Trophoblast cell (in vitro differentiated cells and primary cell): ENCODE results near the gene NFKBIE.

Experiments
- DNase-seq, 2 donors: peaks; one replicate each; pipeline ENCODE4 v3.0.0-alpha.2; 2016
- H2AFZ ChIP-seq: 2 replicates; pipeline ENCODE4 v1.6.1; 2013; ENCODE audit warnings: low read length, moderate library complexity, mild to moderate bottlenecking; ENCODE audit not compliant: insufficient read depth, poor library complexity
- H2AK5ac ChIP-seq: 2 replicates; pipeline ENCODE4 v1.6.1; 2013; ENCODE audit warnings: mild to moderate bottlenecking, low read length
- H2BK120ac ChIP-seq: 2 replicates; pipeline ENCODE4 v1.6.1; 2013; ENCODE audit warnings: low read length, mild to moderate bottlenecking, moderate library complexity; ENCODE audit not compliant: insufficient read depth, poor library complexity
- H2BK12ac ChIP-seq: 2 replicates; pipeline ENCODE4 v1.6.1; 2013; ENCODE audit warnings: mild to moderate bottlenecking, low read length, moderate library complexity
- H2BK5ac ChIP-seq: 2 replicates; pipeline ENCODE4 v1.6.1; 2013; ENCODE audit warnings: low read length, low read depth, moderate library complexity, mild to moderate bottlenecking; ENCODE audit not compliant: poor library complexity
- H3K14ac ChIP-seq: 2 replicates; pipeline ENCODE4 v1.6.1; 2013; ENCODE audit warnings: mild to moderate bottlenecking, low read length
- H3K18ac ChIP-seq: 2 replicates; pipeline ENCODE4 v1.6.1; 2013; ENCODE audit warnings: mild to moderate bottlenecking, low read length
- H3K23ac ChIP-seq: 2 replicates; pipeline ENCODE4 v1.6.1; 2013; ENCODE audit warnings: low read length
- H3K27ac ChIP-seq: 2 replicates; pipeline ENCODE4 v1.5.1; 2013; ENCODE audit warnings: low read depth, mild to moderate bottlenecking, inconsistent platforms, low read length, moderate library complexity
- H3K27me3 ChIP-seq: 2 replicates; pipeline ENCODE4 v1.6.1; 2013; ENCODE audit warnings: inconsistent platforms, mild to moderate bottlenecking, low read length, moderate library complexity; ENCODE audit not compliant: insufficient read depth
- H3K36me3 ChIP-seq, 2 experiments: 1 replicate in 1 of 2; 2 replicates in 1 of 2; pipeline ENCODE4 v1.6.1; 2013; ENCODE audit warnings: low read length in 2 of 2, mild to moderate bottlenecking in 2 of 2, moderate library complexity in 1 of 2; ENCODE audit not compliant: insufficient read depth in 2 of 2, control insufficient read depth in 1 of 2
- H3K4ac ChIP-seq: 2 replicates; pipeline ENCODE4 v1.6.1; 2013; ENCODE audit warnings: low read depth, mild to moderate bottlenecking, low read length, moderate library complexity
- H3K4me1 ChIP-seq, 2 experiments: 1 replicate in 1 of 2; 2 replicates in 1 of 2; pipeline ENCODE4 v1.6.1; 2013; ENCODE audit warnings: low read length in 2 of 2, mild to moderate bottlenecking in 2 of 2, moderate library complexity in 1 of 2; ENCODE audit not compliant: insufficient read depth in 2 of 2, control insufficient read depth in 1 of 2
- H3K4me2 ChIP-seq: 2 replicates; pipeline ENCODE4 v1.6.1; 2013; ENCODE audit warnings: inconsistent platforms, mild to moderate bottlenecking, low read length, moderate library complexity
- H3K4me3 ChIP-seq: 2 replicates; pipeline ENCODE4 v1.5.1; 2013; ENCODE audit warnings: mild to moderate bottlenecking, low read depth, low read length, inconsistent platforms
- H3K79me1 ChIP-seq: one replicate; pipeline ENCODE4 v1.6.1; 2013; ENCODE audit warnings: low read length
- H3K79me2 ChIP-seq: 2 replicates; pipeline ENCODE4 v1.6.1; 2013; ENCODE audit warnings: low read length, mild to moderate bottlenecking; ENCODE audit not compliant: control insufficient read depth, insufficient read depth, poor library complexity
- H3K9ac ChIP-seq: 2 replicates; pipeline ENCODE4 v1.6.1; 2013; ENCODE audit warnings: mild to moderate bottlenecking, low read length
- H3K9me3 ChIP-seq: 2 replicates; pipeline ENCODE4 v1.6.1; 2013; ENCODE audit warnings: low read depth, mild to moderate bottlenecking, control low read depth, inconsistent platforms, low read length; ENCODE audit not compliant: insufficient read depth
- H4K12ac ChIP-seq: 2 replicates; pipeline ENCODE4 v1.6.1; 2013; ENCODE audit warnings: low read depth, mild to moderate bottlenecking, low read length, moderate library complexity
- H4K8ac ChIP-seq: 2 replicates; pipeline ENCODE4 v1.6.1; 2013; ENCODE audit warnings: low read depth, mild to moderate bottlenecking, low read length, moderate library complexity
- H4K91ac ChIP-seq: one replicate; pipeline ENCODE4 v1.6.1; 2013; ENCODE audit warnings: low read depth, mild to moderate bottlenecking, low read length, moderate library complexity
- WGBS: extraction: QIAGEN DNeasy Blood & Tissue Kit; methylation state at CpG from one replicate; pipeline ENCODE4 v1.1.7; 2013; ENCODE audit warnings: missing lambda C conversion rate; ENCODE audit not compliant: insufficient read length, insufficient coverage; ENCODE audit errors: extremely low coverage; 5-methylcytosine and 5-hydroxymethylcytosine counted together

The NFKBIE gene

DNA sequence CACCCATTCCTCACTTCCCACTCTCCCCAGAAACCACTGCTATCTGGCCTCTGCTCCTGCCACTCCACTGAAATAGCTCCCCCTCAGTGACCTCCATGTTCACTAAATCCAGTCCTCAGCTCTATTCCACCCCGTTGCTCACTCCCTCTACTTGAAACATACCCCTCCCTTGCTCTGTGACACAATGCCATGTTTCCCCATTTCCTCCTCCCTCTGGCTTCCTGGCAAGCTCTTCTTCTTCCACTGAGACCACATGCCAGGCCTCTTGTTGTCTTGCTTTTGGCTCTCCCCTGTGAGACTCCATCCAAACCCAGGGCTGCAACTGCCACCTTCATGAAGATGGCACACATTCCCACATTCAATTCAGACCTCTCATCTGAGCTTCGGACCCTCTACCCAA lies 18.8 kb upstream of the NFKBIE start:
- Histone ChIP-seq H3K23ac (peak overlapping the region; percentile 21), H3K9me3 (peaks cover 7% of the 10 kb centered on the region), H4K12ac (no peak overlapping the region), H3K36me3 (no peaks in the 10 kb centered on the region), H3K79me1 (no peaks in the 10 kb centered on the region), H3K18ac (no peak overlapping the region), H3K4me2 (no peak overlapping the region), H2BK5ac (no peak overlapping the region), H2BK120ac (no peak overlapping the region), H2BK12ac (no peak overlapping the region), H4K8ac (no peak overlapping the region), H3K27me3 (no peaks in the 10 kb centered on the region), H3K9ac (no peak overlapping the region), H3K4me1 (no peaks in the 10 kb centered on the region), H3K14ac (no peak overlapping the region), H4K91ac (no peak overlapping the region), H3K4me3 (no peak overlapping the region), H3K79me2 (no peaks in the 10 kb centered on the region), H3K27ac (no peak overlapping the region), H2AK5ac (no peak overlapping the region), H3K4ac (no peak overlapping the region), H2AFZ (no peak overlapping the region)
- DNase-seq = no peak
- no CpG with 5 or more reads among the region's 2 CpGs for WGBS

DNA sequence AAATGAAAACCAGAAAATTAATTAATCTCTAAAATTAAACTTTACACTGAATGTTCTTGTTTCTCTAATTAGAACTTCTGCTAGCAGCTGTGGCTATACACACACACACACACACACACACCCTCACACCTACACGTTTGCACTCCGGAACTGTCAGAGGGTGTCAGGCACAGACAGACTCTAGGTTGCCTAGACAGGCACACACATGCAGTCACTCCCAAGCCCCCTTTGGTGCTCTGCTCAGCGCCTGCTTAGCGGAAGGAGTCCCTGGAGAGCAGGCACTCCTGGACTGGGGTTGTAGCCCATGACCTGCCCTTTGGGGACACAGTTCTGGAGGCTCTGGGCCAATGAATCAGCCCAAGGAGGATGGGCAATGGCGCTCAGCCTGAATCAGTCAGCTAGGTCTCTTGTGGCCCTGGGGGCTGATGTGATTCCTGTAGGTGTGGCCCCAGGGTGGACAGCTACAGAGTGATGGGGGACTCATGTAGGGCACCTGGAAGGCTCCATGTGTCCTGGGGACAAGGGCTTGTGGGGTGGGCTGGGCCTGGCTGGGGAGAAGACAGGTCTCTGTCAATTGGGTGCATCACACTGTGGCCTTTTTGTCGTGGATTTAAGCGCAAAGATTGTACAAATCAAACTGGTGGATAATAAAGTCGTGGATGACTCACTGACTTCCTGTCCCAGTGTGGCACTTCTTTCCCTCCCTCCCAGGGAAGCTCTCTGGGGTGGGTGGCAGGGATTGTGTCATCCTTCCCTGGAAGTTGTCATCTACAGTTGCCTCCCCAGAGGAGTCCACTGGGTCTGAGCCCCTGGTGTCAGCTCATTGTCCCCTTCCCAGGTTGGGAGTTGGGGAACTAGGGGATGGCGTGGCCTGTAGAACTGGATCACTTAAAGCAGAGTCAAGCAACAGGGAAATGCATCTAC lies 13.7 kb upstream of the NFKBIE start:
- Histone ChIP-seq H2AFZ (no peak overlapping the region), H3K36me3 (no peaks in the 10 kb centered on the region), H4K8ac (no peak overlapping the region), H3K9ac (no peak overlapping the region), H3K9me3 (peaks cover 7% of the 10 kb centered on the region), H3K4me2 (no peak overlapping the region), H3K4ac (no peak overlapping the region), H3K27ac (no peak overlapping the region), H3K79me2 (no peaks in the 10 kb centered on the region), H4K91ac (no peak overlapping the region), H2BK5ac (no peak overlapping the region), H3K27me3 (no peaks in the 10 kb centered on the region), H2BK12ac (no peak overlapping the region), H2AK5ac (no peak overlapping the region), H3K79me1 (no peaks in the 10 kb centered on the region), H3K4me1 (no peaks in the 10 kb centered on the region), H3K4me3 (no peak overlapping the region), H3K18ac (no peak overlapping the region), H3K23ac (no peak overlapping the region), H4K12ac (no peak overlapping the region), H2BK120ac (no peak overlapping the region), H3K14ac (no peak overlapping the region)
- WGBS = no CpG with 5 or more reads among the region's 9 CpGs
- no peak for DNase-seq

DNA sequence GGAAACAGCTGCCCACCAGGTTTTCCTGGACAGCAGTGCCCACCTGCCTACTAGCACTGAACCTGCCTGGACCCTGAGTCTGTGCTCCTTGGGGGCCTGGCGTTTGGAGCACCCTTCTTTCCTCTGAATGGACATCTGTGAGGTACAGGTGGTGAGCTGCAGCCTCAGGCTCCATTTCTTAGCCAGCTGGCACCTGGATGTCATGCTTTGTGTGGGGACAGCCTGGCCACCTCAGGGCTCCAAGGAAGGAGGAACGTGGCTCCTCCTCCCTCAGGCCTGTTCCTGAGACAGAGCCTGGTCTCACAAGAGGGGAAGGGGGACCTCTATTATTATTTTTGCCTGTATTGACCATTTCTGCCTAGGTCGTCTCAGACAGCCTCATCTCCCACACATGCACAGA lies 13.0 kb upstream of the NFKBIE start:
- no peak overlapping the region for H3K9ac ChIP-seq
- H3K23ac ChIP-seq = no peak overlapping the region
- no peak overlapping the region for H2BK5ac ChIP-seq
- no peaks in the 10 kb centered on the region for H3K4me1 ChIP-seq
- no peaks in the 10 kb centered on the region for H3K27me3 ChIP-seq
- no peaks in the 10 kb centered on the region for H3K36me3 ChIP-seq
- no peaks in the 10 kb centered on the region for H3K79me2 ChIP-seq
- no peak overlapping the region for H3K4me2 ChIP-seq
- no peaks in the 10 kb centered on the region for H3K79me1 ChIP-seq
- no peak overlapping the region for H2AFZ ChIP-seq
- DNase-seq = no peak
- no peak overlapping the region for H2BK120ac ChIP-seq
- H3K27ac ChIP-seq = no peak overlapping the region
- H3K14ac ChIP-seq = no peak overlapping the region
- H2AK5ac ChIP-seq = no peak overlapping the region
- no peak overlapping the region for H4K12ac ChIP-seq
- H3K9me3 ChIP-seq = peaks cover 7% of the 10 kb centered on the region
- no peak overlapping the region for H2BK12ac ChIP-seq
- H3K4me3 ChIP-seq = no peak overlapping the region
- no peak overlapping the region for H3K4ac ChIP-seq
- H4K91ac ChIP-seq = no peak overlapping the region
- H4K8ac ChIP-seq = no peak overlapping the region
- WGBS = no CpG with 5 or more reads among the region's 3 CpGs
- H3K18ac ChIP-seq = no peak overlapping the region

GRCh38 chr6:44277763-44278162 lies 12.4 kb upstream of the NFKBIE start:
- WGBS = no CpG with 5 or more reads among the region's 7 CpGs

More at GRCh38 chr6:44277763-44278162, 12.4 kb upstream of the NFKBIE start:
- Histone ChIP-seq H2AK5ac (no peak overlapping the region), H3K79me2 (no peaks in the 10 kb centered on the region), H3K14ac (no peak overlapping the region), H3K18ac (no peak overlapping the region), H3K23ac (no peak overlapping the region), H3K36me3 (no peaks in the 10 kb centered on the region), H2BK120ac (no peak overlapping the region), H3K9me3 (peaks cover 6% of the 10 kb centered on the region), H3K4me2 (no peak overlapping the region), H4K12ac (no peak overlapping the region), H3K9ac (no peak overlapping the region), H4K91ac (no peak overlapping the region), H2BK5ac (no peak overlapping the region), H2BK12ac (no peak overlapping the region), H3K27me3 (no peaks in the 10 kb centered on the region), H3K79me1 (no peaks in the 10 kb centered on the region), H3K27ac (no peak overlapping the region), H4K8ac (no peak overlapping the region), H2AFZ (no peak overlapping the region), H3K4me1 (no peaks in the 10 kb centered on the region), H3K4ac (no peak overlapping the region), H3K4me3 (no peak overlapping the region)
- DNase-seq = no peak
